GM10847 (cell line): Measurements from ENCODE around the gene TRAPPC6A.
A peak's percentile ranks its signal among the peaks of the same experiment; 100 is the strongest.

ENCODE experiments used
- POLR2A ChIP-seq: IDR thresholded peaks from 2 replicates; pipeline ENCODE4 v1.6.1; 2011; ENCODE audit not compliant: insufficient read length; ENCODE audit errors: extremely low read depth

Gene TRAPPC6A

GRCh38 chr19:45177817-45178261, at the start of gene TRAPPC6A:
Gene TRAPPC6A (minus strand): TSS chr19:45178237. CDS start chr19:45178218, 19 bp downstream.
- TF ChIP-seq POLR2A, result peak; percentile 48

GRCh38 chr19:45224645-45225044, 46.6 kb upstream of the TRAPPC6A start:
- no peak for TF ChIP-seq POLR2A

- TF ChIP-seq POLR2A, result no peak
These were observed 45.8 kb upstream of the TRAPPC6A start for GRCh38 chr19:45223879-45224278.

GRCh38 chr19:45222724-45223123, 44.7 kb upstream of the TRAPPC6A start:
- no peak for TF ChIP-seq POLR2A

- no peak for TF ChIP-seq POLR2A
These were observed 41.1 kb upstream of the TRAPPC6A start for GRCh38 chr19:45218911-45219743.

GRCh38 chr19:45218426-45218825, 40.4 kb upstream of the TRAPPC6A start:
- TF ChIP-seq POLR2A, result no peak

- TF ChIP-seq POLR2A, result no peak
These were observed 39.9 kb upstream of the TRAPPC6A start for GRCh38 chr19:45217957-45218334.

- no peak for TF ChIP-seq POLR2A
These were observed 39.3 kb upstream of the TRAPPC6A start for GRCh38 chr19:45217193-45217956.

- no peak for TF ChIP-seq POLR2A
These were observed 38.6 kb upstream of the TRAPPC6A start for GRCh38 chr19:45216667-45217066.

GRCh38 chr19:45215391-45216191, 37.6 kb upstream of the TRAPPC6A start:
- TF ChIP-seq POLR2A, result no peak

- TF ChIP-seq POLR2A, result no peak
These were observed 35.0 kb upstream of the TRAPPC6A start for GRCh38 chr19:45213031-45213430.

- no peak for TF ChIP-seq POLR2A
These were observed 33.8 kb upstream of the TRAPPC6A start for GRCh38 chr19:45211751-45212381.

- TF ChIP-seq POLR2A, result no peak
These were observed 28.3 kb upstream of the TRAPPC6A start for GRCh38 chr19:45206328-45206727.

- TF ChIP-seq POLR2A, result no peak
These were observed 27.8 kb upstream of the TRAPPC6A start for GRCh38 chr19:45205810-45206209.

GRCh38 chr19:45202637-45203036, 24.6 kb upstream of the TRAPPC6A start:
- no peak for TF ChIP-seq POLR2A
